CD4-positive, alpha-beta T cell treated with Interleukin-1 beta for 1 hour (primary cell): ENCODE data around the gene TAF8.
A peak's percentile ranks its signal among the peaks of the same experiment; 100 is the strongest.

Source experiments
- DNase-seq, 2 donors: peaks; one replicate each; pipeline ENCODE4 v3.0.0-alpha.2; 2020 to 2022

Gene TAF8

GRCh38 chr6:42100029-42100901 is 49.9 kb downstream of the TAF8 start:
- DNase-seq: no peak

GRCh38 chr6:42101186-42101657 is 50.9 kb downstream of the TAF8 start:
- DNase-seq: no peak

GRCh38 chr6:42103216-42103615 is 52.9 kb downstream of the TAF8 start:
- no peak for DNase-seq

GRCh38 chr6:42103753-42104094 is 53.4 kb downstream of the TAF8 start:
- no peak for DNase-seq

- DNase-seq: peak; percentile 69 to 72
Measured at GRCh38 chr6:42104095-42104803, 53.9 kb downstream of the TAF8 start.

- DNase-seq: no peak
Measured at GRCh38 chr6:42104804-42105125, 54.4 kb downstream of the TAF8 start.

- no peak for DNase-seq
Measured at GRCh38 chr6:42105156-42105648, 54.9 kb downstream of the TAF8 start.

GRCh38 chr6:42105709-42106108 is 55.4 kb downstream of the TAF8 start:
- DNase-seq: no peak

GRCh38 chr6:42106112-42107023 is 56.0 kb downstream of the TAF8 start:
- no peak for DNase-seq

- DNase-seq: no peak
Measured at GRCh38 chr6:42108071-42108470, 57.7 kb downstream of the TAF8 start.

GRCh38 chr6:42110683-42111082 is 60.4 kb downstream of the TAF8 start:
- no peak for DNase-seq

- no peak for DNase-seq
Measured at GRCh38 chr6:42112351-42112750, 62.0 kb downstream of the TAF8 start.

GRCh38 chr6:42113936-42114636 is 63.8 kb downstream of the TAF8 start:
- DNase-seq: no peak

- DNase-seq: no peak
Measured at GRCh38 chr6:42117843-42118161, 67.5 kb downstream of the TAF8 start.

GRCh38 chr6:42118162-42119001 is 68.1 kb downstream of the TAF8 start:
- no peak for DNase-seq

- DNase-seq: no peak
Measured at GRCh38 chr6:42120895-42121865, 70.9 kb downstream of the TAF8 start.

- DNase-seq: no peak
Measured at GRCh38 chr6:42123379-42124103, 73.2 kb downstream of the TAF8 start.

- DNase-seq: no peak
Measured at GRCh38 chr6:42124223-42124836, 74.0 kb downstream of the TAF8 start.

- no peak for DNase-seq
Measured at GRCh38 chr6:42125231-42125630, 74.9 kb downstream of the TAF8 start.
